HG03354 (cell line): ENCODE data around the gene TIMP1.
"Not testable (repeated sequence)": the region's sequence is repeated elsewhere in the genome, so short reads cannot be mapped to it uniquely, and the experiment has no call there.

Experiments
- ATAC-seq: cut with Tn5 transposase; IDR thresholded peaks from one replicate; pipeline ENCODE4 v1.9.1; 2021; ENCODE audit warnings: mild to moderate bottlenecking; ENCODE audit not compliant: unreplicated experiment, poor library complexity, severe bottlenecking

The TIMP1 gene

DNA sequence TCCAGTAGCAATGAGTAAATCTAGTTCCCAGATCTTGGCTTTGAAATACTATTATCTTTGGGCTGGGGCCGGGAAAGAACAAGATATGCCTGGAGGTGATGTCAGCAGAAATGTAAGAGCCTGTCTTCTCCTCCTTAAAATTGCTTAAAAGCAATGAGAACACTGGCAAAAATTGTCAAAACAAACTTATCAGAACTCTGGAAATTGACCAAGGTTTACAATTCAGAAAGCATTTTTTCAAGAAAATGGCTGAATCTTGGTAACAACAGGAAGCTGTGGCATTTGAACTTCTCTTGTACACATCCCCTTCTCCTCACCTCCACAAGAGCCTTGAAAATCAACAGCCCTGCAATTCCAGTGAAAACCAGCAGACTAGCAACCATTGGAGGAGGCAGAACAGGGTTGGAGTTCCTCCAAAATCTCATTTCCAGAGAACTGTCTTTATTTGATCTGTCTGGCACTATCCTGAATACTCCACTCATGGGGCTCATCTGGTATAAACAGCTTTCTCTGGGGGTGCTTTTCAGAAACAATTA, 13.5 kb downstream of the TIMP1 start:
- ATAC-seq: no peak

DNA sequence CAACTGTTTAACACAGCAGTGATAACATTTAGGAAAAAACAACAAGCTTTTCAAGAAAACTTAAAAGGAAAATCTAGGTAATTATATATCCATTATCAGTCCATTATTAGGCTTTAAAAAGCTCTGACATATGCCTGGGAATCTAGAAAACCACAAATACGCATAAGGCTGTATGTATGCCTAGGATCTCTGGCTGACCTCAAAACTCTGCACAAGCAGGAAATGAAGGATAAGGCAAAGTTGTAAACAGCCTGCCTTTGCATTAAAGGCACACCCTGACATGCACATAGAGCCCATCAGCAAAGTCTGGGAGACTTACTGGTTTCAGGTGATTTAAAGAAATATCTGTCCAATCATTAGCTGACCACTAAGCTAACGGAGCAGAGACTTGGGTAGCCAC, 14.0 kb downstream of the TIMP1 start:
- ATAC-seq: no peak

- no peak for ATAC-seq
Measured at GRCh38 chrX:47597222-47597621, 15.0 kb downstream of the TIMP1 start.

DNA sequence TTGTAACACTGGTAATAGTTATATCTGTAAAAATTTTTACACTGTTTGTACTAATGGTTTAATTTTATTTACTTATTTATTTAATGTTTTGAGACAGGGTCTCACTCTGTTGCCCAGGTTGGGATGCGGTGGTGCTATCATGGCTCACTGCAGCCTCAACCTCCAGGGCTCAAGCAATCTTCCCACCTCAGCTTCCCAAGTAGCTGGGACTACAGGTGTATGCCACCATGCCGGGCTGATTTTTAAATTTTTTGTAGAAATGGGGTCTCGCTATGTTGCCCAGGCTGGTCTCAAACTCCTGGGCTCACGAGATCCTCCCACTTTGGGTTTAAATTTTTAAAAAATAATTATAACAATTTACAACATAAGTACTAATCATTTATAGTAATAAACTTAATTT, 20.9 kb downstream of the TIMP1 start:
- ATAC-seq: not testable (repeated sequence)

DNA sequence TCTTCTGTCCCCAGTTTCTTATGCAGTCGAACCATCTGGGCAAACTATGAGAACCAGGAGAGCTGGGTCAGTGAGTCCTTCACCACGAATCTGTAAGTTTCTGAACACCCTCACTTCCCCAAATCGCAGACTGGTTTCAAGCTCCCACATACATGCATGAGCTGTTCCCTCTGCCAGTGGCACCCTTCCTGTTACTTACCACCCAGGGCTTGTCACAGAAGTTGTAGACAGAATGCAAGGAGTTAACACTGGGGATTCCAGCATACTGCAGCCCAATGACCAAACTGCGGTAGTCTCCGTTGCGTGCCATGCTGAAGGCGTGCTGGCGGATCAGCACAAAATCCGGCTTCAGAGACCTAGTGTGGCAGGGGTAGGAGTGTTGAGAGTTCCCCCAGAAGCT, 22.8 kb downstream of the TIMP1 start:
- ATAC-seq: no peak

DNA sequence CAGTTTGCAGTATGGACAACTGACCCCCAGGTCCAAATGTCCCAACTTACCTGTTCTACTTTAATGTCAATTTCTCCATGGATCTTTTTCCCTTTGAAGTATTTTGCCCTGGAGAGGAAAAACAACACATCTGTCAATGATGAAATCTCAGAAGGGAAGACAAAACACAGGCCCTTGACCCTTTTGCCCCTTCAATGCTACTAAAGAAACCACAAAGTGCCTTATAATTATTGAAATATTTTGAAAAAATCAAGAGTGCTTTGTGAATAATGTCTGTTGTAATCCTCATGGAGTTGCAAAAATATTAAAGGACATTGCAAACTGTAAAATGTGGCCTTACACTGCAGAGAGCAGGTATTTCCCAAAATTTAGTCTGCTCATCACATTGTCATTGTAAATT, 24.9 kb downstream of the TIMP1 start:
- no peak for ATAC-seq

DNA sequence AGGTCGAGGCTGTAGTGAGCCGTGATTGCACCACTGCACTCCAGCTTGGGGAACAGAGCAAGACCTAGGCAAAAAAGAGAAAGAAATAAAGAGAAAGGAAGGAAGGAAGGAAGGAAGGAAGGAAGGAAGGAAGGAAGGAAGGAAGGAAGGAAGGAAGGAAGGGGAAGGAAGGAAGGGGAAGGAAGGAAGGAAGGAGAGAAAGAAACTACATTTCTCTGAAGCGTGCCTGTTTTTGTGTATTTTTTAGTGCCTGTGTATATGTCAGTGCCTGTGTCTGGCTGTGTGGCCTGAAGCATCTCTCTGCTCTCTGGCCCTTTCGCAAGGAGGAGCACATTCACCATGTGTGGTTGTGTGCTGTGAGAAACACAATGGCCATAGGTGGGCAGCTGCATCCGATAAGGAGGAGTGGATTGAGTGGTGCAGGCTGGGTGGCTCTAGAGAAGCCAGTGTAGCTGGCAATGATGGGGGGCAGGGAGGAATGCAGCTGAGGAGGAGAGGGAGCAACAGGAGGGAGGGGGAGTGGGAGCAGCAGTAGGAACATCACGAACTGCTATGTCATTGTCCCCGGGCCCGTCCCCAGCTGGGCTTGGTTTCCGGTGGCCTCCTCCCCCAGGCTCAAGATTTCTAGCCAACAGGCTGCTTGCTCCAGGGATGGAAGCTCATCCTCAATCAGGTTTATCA, 26.0 kb downstream of the TIMP1 start:
- no peak for ATAC-seq

GRCh38 chrX:47610511-47610910, 28.3 kb downstream of the TIMP1 start:
- ATAC-seq: no peak

DNA sequence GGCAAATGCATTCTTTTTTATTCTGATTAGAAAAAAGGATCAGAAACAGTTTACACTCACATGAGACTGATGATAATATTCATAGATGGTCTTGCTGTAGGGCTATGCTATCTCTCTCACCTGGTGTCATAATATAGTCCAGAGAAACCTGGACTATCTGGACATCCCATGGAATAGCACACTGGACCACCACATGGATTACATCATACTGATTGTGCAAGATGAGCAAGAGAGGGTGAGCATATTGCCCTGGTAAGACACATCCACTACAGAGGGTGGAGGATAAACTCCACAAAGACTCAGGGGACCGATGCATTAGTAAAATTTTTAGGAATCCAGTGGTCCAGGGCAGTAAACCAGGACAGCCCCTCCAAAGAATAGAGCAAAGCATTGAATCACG, 29.3 kb downstream of the TIMP1 start:
- no peak for ATAC-seq

DNA sequence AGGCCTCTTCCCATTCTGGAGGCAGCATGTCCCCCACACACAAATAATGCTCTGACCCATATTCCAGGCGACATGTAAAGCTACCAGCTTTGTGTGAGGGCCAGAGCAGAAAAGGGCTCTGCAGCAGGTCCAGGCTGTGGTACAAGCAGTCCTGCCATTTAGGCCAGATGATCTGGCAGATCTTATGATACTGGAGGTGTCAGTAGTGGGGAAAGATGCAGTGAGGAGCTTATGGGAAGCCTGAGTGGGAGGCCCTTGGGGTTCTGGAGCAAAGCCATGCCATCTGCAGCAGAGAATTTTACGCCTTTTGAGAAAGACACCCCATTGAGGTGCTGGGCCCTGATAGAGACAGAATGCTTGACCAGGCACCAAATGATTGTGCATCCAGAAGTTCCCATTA, 29.7 kb downstream of the TIMP1 start:
- ATAC-seq: no peak

DNA sequence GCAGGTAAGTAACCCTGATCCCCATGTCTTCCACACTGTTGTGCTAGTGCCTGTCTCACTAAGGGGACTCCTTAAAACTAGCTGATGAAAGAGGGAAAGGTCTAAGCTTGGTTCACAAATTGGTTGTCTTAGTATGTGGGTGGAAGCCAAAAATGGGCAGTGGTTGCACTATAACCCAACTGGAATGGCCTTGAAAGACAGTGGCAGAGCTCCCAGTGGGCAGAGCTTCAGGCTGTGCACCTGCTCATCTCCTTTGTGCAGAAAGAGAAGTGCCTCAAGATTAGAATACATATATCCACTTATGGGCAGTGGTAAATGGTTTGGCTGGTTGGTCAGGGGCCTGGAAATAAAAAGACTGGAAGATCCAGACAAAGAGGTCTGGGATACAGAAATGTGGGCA, 30.2 kb downstream of the TIMP1 start:
- no peak for ATAC-seq

GRCh38 chrX:47613082-47613481, 30.8 kb downstream of the TIMP1 start:
- ATAC-seq: no peak

GRCh38 chrX:47614618-47615017, 32.4 kb downstream of the TIMP1 start:
- ATAC-seq: no peak

DNA sequence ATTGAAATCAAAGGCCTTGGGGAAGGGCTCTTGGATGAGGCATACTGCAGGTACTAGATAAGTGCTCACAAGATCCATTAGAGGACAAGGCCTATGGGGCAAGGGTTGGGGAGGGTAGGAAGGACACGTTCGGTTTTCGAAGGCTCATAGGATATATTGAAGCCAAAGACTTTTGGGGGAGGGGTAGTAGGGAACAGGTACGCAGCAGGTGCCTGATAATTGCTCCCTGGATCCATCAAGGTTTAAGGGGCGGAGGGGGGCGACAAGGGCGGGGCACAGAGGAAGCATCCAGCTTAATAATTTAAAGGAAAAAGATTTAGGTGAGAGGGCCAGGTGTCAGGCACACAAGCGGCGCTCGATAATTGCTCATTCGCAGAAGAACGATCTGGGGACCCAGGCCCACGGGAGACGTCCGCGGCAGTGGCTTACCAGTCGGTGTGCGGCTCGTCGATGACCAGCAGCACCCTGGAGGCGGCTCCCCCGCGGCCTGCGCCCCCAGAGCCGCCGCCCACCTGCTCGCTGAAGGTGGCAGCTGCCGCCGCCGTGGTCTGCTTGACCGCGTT, 36.8 kb downstream of the TIMP1 start:
- no peak for ATAC-seq

GRCh38 chrX:47619486-47620302, 37.5 kb downstream of the TIMP1 start, which contains the start of gene SYN1:
Gene SYN1 (minus strand): TSS chrX:47619857. CDS start chrX:47619728, 129 bp downstream.
- ATAC-seq: peak; percentile 73

DNA sequence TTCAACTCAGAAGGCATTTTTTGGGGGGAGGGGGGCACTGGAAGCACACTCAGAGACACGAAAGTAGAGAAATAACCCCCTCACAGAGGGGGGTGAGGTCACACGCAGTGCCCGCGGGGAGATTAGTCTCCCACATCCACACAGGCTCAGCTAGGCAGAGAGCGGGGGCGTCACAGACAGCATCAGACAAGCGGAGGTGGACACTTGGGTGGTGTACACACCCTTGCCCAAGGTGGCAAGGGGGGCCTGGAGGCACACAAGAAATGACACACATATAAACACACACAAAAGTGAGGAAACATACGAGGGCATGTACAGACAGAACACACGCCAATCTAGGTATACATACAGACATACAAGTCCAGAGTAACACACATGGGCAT, 38.1 kb downstream of the TIMP1 start:
- no peak for ATAC-seq

DNA sequence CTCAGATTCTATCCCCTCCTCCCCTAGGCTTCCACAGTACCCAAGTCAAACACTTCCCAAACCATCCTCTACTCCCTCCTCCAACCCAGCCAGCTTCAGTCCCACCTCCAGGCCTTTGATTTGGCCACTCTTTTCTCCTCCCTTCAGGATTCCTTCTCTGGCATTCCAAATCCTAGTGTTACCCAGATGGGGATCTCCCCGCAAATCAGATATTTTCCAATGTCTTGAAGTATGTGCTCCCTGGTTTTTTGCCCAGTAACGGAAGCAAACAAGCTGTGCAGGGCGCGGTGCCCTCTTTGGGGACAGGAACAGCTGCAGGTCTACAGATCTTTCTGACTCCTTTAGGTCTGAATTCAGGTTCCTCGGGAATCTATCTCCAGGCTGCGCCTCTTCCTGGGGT, 39.6 kb downstream of the TIMP1 start:
- ATAC-seq: no peak

- no peak for ATAC-seq
Measured at GRCh38 chrX:47623540-47624027, 41.3 kb downstream of the TIMP1 start.

DNA sequence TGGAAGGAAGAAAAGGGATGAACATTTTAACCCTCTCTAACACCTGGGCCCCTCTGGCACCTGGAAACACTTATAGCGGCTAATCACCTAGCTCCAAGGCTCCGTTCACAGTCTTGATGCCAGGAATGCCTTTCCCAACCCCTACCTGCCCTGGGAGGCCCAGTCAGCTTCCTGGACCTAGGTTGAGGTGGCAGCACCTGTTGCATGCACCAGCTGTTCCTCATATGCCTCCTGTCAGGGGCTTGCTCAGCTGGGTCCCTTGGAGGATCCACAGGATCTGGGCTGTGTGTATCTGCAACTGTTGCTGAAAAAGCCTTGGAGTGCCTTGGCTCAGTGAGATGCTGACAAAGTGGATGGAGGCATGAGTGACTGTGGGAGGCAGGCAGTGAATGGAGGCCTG, 43.1 kb downstream of the TIMP1 start:
- no peak for ATAC-seq

DNA sequence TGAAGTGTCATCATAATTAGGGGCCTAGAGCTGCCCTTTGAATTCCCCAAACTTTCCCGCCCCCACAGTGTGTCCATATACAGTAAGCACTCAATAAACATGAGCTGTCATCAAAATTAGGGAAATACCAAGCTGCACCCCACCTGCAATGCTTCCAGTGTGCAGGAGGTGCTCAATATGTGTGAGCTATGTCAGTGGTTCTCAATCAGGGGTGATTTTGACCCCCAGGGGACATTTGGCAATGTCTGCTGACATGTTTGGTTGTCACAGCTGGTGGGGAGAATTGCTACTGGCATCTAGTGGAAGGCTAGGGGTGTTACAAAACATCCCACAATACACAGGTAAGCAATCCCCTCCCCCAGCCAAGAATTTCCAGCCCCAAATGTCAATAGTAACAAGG, 46.7 kb downstream of the TIMP1 start:
- peak; percentile 44 for ATAC-seq
